HPDE6-E6E7 (cell line): Measurements from ENCODE around the gene LYPD6B.

Experiments used
- DNase-seq: peaks from one replicate; pipeline ENCODE4 v3.0.0; 2011; ENCODE audit warnings: missing footprints; ENCODE audit errors: extremely low spot score

LYPD6B gene

DNA sequence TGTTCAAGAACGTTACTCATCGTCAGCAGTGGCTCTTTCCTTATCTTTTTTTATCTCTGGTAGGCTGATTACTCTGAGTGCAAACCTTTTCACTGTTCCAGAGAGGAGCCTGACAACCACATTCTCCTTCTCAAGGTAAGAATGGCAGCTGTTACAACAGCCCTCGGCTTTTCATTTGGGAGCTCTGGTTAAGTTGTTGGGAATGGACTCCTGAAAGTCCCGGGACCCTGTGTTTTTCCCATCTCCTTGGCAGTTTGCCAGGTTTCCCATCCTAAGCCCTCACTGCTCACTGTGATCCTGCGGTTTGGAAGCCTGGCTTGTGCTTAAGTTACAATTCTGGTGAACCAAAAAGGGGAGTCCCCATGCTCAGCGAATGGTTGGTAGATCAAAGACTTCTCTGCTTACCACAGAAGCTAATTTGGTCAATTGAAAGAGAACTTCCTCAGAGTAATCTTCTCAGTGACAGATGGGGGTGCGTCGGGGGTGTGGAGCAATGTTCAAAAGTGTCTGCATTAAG is 122.3 kb downstream of the LYPD6B start:
- no peak for DNase-seq

DNA sequence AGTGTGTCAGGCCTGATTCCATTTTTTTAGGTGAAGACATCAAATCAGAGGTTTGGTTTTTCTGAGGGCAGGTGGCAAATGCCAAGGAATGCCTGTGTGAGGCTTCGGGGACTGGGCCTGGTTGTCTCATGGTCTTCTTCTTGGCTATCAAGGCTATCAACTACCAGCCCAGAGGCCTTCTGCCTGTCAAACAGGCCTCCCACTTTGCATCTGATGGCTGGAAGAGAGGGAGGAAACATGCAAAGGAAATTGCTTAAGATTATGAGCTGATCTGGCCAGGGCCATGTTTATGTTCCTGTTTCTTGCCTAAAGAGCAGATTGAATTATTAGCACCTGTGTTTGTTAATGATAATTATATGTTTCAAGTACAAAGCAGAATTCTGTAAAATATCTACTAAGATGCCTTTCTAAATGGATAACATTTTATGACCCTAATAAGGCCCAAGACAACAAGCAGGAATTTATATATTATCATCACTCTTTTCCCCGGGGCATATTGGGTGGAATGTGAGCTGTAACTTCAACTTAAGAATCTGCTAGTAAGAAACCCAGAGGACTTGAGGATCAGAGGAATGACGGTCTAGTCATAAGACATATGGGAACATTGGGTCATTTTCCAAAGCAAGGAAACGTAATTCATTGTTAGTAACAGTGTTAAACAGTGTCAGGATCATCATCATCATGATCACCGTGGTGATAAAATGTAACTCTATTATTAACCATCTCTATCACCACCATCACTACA is 123.2 kb downstream of the LYPD6B start:
- DNase-seq: no peak

GRCh38 chr2:149164296-149164695 is 125.8 kb downstream of the LYPD6B start:
- no peak for DNase-seq

- no peak for DNase-seq
Measured at GRCh38 chr2:149164827-149165226, 126.3 kb downstream of the LYPD6B start.

GRCh38 chr2:149167001-149167780 is 128.7 kb downstream of the LYPD6B start:
- no peak for DNase-seq

DNA sequence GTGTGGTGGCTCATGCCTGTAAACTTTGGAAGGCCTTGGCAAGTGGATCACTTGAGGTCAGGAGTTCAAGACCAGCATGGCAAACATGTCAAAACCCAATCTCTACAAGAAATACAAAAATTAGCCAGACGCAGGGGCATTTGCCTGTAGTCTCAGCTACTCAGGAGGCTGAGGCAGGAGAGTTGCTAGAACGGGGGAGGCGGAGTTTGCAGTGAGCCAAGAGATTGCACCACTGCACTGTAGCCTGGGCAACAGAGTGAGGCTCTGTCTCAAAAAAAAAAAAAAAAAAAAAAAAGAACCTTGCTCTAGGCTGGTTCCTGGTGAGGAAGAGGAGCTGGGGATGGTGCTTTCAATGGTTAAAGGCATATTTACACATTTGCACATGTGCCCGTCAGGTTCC is 129.4 kb downstream of the LYPD6B start:
- no peak for DNase-seq

DNA sequence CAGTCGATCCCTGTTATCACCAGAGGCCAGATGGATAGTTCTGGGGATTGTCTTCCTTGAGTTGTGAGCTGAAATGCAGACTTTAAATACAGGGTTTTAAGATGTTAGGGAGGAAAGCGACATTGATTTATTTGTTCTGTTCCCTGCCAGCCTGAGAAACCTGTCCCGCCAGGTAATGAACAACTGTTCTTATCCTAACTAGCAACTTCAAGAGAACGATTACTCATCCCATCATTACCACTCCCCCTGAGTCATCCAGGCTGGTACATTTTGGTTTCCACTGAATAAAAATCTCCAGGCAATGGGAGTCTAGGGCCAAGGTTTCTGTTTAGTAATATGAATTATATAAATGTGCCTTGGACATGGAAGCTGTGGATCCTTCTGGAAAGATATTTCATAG is 131.2 kb downstream of the LYPD6B start:
- DNase-seq: peak; percentile 78

DNA sequence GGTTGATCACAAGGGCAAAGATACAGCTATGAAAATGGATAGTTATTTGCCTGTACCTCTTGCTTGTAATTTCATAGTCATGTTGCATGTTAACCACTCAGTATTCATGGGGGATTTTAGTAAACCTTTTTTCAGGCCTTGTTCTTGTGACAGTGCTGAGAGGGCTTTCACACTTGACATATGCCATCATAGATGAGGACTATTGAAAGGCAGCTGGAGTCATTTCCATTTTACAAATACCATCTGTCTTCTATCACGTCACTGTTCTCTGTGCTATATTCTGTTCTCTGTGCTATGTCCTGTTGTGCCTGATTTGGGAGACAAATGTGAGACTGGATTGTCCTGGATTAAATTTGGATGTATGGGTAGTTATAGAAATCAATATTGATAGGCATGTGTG is 131.7 kb downstream of the LYPD6B start:
- DNase-seq: no peak

DNA sequence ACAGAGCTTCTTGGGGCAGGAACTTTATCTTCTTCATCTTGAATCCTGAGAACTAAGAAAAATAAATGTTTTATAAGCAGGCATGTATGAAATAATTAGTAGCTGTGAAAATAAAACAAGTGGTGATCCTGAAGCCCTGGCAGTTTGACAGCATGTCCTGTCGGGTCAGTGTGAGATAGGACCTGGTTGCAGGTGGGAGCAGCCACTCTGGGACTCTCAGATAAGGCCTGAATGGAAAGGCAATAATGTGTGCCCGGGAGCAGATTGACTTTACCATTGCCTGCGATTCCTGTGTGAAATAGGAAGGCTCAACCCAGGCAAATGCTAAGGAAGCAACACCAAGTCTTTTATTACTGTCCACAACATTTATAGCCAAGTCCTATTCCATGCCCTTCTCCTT is 132.4 kb downstream of the LYPD6B start:
- no peak for DNase-seq

DNA sequence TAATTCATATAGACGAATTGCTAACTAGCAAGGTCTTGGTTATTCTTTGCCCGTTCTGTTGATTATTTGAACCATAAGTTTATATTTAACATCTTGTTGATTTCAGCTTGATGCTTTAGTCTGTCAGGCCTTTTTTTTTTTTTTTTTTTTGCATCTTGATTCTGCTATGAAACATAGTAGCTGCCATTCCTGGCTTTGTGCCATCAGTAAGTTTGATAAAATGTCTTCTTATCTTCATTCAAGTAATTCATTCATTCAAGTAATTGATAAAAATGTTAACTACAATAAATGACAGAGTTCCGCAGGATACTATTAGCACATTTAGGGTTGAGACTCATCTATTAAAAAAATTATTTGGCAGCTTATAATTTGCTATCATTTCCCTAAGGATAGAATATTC is 134.7 kb downstream of the LYPD6B start:
- no peak for DNase-seq

- DNase-seq: no peak
Measured at GRCh38 chr2:149175956-149176355, 137.5 kb downstream of the LYPD6B start.

GRCh38 chr2:149178612-149179011 is 140.1 kb downstream of the LYPD6B start:
- DNase-seq: no peak

GRCh38 chr2:149180226-149180875 is 141.9 kb downstream of the LYPD6B start:
- no peak for DNase-seq

DNA sequence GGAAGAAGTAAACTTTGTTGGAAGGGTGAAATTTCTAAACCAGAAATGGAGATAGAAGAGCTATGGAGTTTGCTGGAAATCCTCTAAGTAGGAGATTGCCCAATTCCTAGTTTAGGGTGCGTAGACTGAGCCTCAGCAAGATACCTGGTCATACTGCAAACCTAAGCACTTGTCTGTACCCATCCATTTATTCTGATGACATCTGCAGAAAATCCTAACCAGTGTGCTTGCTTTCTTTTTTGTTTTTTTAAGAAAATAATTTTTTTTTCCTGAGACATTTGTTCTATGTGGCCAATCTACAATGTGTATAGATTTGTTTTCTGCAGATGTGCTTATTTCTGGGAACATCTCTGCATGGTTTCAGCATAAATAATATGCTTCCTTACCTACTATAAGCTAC is 144.7 kb downstream of the LYPD6B start:
- no peak for DNase-seq

GRCh38 chr2:149184991-149185390 is 146.5 kb downstream of the LYPD6B start:
- no peak for DNase-seq

GRCh38 chr2:149185942-149186490 is 147.5 kb downstream of the LYPD6B start:
- no peak for DNase-seq

GRCh38 chr2:149187057-149187456 is 148.6 kb downstream of the LYPD6B start:
- DNase-seq: no peak

GRCh38 chr2:149188291-149188690 is 149.8 kb downstream of the LYPD6B start:
- DNase-seq: no peak

GRCh38 chr2:149189769-149190168 is 151.3 kb downstream of the LYPD6B start:
- no peak for DNase-seq

DNA sequence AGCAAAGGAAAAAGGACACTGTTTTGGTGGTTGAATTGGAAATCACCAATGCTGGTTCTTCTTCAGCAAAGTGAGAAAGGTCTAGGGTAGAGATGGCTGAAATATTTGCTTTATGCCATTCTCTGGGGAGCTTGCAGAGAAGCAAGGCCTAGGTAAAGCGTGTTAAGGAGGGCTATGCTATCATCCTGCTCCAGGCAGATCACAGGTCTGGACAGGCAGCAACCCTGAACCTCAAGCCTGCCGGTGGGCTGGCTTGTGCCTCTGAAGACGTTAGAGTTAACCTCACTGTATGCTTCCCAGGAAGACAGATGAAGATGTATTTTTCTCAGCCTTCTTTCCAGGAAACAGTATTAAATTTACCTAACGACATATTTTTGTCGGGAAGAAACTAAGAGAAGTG is 153.4 kb downstream of the LYPD6B start:
- no peak for DNase-seq

- DNase-seq: no peak
Measured at GRCh38 chr2:149192427-149192826, 153.9 kb downstream of the LYPD6B start.

GRCh38 chr2:149200109-149200520 is 161.6 kb downstream of the LYPD6B start:
- DNase-seq: peak; percentile 17
